COR-L47 (cell line): Measurements from ENCODE around the gene ST6GALNAC3.
"Not testable (repeated sequence)": the region's sequence is repeated elsewhere in the genome, so short reads cannot be mapped to it uniquely, and the experiment has no call there.

Source experiments
- DNase-seq: peaks from one replicate; lab custom pipeline; 2025; lab: John Stamatoyannopoulos, UW

ST6GALNAC3 gene

DNA sequence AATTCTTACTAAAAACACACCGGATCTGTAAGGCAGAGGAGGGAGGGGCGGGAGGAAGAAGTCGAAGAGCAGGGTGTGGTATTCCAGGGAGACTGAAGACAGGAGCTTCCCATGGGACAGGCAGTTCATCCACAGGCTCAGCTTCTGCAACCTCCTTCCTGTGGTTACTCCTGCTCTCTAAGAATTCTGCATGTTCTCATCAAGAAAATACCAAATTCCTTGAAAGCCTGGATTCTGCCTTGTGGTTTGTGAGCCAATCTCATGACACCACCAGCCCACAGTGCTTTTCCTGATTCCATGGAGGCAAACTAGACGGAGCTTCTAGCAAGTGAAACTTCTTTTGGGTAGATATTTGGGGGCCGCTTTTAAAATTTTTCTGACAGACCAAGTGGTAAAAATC is 1.1 kb upstream of the ST6GALNAC3 start:
- no peak for DNase-seq

DNA sequence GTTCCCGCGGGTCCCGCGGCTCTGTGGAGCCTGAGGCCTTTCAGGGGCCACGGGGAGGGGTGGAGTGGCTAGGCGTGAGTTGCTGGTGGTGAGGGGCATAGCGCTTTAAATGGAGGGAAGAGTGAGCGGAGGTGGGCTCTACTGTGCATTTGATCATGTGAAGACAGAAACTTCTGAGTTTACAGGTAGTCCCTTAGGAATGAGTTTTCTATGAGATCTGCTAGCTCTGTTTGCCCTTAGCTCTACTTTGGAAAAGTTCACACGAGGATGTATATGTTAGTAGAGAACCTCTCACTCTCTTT is 593 bp downstream of the ST6GALNAC3 start:
- no peak for DNase-seq

DNA sequence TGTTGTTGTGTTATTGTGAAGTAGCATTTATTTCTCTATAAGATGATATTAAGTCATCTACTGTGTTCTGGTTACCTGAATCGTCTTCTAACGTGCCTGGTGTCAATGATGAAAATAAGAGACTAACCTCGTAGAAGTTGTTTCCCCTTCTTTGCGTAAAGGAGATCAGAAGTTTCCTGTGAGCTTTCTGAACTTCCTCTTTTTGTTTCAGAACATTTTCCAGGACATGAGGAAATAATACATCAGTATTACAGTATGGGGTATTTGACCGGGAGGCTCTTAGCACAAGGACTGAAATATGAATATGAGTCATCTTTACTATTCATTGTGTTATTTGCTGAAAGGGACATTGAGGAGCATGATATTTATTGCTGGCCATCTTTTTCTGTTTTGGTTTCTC is 1.3 kb downstream of the ST6GALNAC3 start:
- no peak for DNase-seq

DNA sequence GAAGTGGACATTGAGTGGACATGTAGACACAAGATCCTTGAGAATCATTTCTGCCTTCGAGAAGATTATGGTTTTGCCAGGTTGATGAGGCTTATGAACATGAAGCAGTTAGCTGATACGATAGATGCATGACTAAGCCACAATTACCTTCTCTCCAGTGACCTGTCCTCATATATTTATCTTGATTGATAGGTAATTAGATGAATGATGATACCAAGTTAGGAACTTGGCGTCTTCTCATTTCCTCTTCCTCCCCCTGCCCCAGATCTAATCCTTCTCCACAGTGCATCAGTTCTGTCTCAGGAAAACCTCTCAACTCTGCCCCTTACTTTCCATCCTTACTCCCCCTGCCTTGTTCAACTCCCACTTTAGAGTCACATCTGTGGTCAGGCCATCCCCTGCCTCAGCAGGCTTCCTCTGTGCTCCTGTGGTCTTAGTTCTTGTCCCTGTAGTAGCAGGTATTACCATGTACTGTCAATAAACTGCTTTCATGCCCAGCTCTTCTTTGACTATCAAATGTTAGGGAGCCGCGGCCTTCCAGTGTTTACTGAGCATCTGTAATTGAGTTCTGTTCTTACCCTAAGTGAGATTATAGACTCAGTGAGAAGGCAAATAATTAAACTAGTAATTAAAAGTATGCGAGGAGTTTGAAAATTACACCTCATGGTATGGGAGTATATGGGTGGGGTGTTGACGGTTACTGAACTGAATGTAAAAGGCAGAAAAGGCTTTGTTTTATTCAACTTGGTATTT is 5.1 kb downstream of the ST6GALNAC3 start:
- peak; percentile 53 for DNase-seq

DNA sequence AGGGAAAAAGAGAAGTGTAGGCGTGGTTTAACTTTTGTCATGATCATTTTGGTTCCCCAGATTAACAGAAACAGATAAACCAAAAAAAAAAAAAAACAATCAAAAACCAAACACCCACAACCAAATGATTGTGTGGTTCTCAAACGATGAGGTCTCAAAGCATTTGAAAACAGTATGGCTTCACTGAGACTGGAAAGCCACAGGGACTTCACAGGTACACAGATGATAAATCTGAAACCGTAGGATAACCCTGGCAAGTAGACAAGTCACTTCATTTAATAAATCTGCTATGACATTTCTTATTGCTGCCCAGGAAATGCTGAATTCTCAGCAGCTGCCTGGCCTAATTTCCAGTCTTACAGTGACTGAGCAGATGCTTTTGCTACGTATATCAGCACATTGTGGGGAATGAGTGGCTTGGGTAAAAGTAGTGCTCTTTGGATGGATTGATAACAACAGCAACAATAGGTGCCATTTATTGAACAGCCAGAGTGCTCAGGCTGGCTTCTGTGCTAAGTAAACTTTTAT is 6.1 kb downstream of the ST6GALNAC3 start:
- DNase-seq = no peak

DNA sequence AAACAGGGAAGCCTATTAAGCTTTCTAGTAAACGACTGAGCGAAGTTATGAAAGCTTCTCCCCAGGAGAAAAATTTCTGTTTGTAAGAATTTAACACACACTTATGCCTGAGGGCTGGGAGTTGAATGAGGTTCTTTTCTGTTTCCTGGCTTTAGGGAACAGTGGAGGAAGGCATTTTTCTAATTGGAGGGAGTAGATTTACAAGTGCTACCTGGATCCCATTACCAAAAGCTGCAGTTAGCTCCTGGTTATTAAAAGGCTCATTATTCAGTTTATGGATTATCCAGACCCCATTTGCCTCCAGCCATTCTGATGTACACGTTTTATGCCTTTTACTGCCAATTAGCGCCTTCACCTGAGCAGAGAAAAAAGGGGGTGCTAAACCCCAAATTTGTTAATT is 7.5 kb downstream of the ST6GALNAC3 start:
- DNase-seq = no peak

DNA sequence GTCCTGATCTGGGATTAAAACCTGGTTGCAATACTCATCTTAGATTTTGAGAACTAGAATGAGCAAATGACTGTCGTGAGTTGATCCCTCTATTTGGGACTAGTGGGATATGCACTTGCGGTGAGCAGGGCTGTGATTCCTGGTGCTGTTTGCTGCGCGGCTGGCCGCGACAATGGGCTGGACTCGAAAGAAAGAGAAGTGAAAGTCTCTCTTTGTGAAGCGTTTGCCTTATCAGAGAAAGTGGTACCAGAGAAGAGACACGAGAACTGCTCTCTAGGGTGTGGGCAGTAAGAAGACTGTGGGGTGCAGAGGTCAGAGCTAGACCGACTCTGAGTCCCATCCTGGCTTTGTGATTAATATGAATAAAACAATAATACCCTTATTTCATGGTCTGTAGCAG is 8.6 kb downstream of the ST6GALNAC3 start:
- no peak for DNase-seq

DNA sequence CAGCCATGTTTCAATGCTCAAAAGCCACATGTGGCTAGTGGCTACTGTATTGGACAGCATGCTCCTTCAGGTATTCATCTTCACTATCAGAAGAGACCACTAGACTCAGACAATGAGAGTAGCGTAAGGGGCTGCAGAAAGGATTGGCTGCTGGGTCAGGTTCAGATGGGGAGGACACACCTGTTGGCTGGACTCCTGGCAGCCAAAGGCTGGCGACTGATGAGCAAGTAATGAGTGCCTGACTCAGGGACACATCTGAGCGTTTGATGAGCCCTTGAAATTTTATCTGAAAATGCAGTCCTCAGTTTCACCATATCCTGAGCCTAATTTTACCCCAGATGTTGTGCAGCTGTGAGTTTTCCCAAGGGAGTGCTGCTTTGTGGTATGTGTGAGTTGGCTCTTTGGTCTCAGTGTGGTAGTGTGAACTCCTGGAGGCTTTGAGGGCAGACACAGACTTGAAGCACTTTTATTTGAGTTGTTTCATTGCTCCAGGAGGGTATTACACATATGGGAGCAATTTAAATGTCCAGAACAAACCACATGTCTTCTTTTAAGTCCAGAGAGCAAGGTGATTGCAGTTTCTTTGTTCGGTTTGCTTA is 9.6 kb downstream of the ST6GALNAC3 start:
- DNase-seq = no peak

DNA sequence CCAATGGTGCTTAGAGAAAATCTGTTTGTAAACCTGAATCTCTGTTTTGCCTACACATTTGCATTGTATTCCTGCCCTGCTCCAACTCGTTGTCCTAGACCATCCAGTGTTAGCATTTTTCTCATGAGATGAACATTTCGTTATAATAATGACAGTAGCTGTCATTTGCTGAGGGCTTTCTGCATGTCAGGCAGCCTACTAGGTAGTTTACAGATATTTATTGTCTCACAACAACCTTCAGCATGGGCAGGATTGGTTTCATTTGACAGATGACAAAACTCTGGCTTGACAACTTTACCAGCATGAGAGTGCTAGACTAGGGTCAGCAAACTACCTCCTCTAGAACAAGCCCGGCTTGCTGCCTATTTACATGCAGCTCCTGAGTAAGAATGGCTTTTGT is 10.1 kb downstream of the ST6GALNAC3 start:
- no peak for DNase-seq

DNA sequence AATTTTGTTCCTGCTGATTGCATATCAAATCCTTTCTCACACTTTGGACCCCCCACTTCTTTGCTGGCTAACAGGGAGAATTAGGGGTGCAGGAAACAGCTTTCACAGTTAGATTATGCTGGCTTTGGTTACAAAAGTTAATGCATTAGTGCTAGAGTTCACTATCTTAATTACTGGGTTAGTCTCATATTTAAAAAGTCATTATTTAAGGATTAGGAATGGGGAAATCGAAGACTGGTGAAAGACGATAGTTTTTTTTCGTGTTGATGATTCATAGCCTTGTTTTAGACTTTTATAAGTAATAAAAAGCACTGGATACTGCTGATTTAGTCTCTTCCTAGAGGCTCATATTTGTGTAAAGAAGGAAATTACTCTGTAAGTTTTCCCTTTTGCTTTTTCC is 11.6 kb downstream of the ST6GALNAC3 start:
- DNase-seq = no peak

DNA sequence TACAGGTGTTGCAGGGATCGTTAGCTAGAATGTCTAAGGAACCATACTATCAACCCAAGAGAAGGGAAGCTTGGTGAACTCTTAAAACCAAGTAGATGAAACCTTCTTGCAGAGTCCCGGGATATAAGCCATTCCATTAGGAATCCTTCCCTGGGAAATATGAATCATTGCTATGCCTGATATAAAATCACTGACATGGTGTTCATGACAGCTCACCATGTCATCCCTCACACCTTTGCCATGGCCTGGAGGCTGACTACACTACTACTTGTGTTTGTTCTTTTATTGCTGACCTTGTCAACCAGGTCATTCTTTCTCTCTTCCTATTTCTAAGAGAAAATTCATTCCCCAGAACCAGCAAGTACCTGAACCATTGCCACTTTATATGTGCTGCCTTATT is 12.1 kb downstream of the ST6GALNAC3 start:
- no peak for DNase-seq

DNA sequence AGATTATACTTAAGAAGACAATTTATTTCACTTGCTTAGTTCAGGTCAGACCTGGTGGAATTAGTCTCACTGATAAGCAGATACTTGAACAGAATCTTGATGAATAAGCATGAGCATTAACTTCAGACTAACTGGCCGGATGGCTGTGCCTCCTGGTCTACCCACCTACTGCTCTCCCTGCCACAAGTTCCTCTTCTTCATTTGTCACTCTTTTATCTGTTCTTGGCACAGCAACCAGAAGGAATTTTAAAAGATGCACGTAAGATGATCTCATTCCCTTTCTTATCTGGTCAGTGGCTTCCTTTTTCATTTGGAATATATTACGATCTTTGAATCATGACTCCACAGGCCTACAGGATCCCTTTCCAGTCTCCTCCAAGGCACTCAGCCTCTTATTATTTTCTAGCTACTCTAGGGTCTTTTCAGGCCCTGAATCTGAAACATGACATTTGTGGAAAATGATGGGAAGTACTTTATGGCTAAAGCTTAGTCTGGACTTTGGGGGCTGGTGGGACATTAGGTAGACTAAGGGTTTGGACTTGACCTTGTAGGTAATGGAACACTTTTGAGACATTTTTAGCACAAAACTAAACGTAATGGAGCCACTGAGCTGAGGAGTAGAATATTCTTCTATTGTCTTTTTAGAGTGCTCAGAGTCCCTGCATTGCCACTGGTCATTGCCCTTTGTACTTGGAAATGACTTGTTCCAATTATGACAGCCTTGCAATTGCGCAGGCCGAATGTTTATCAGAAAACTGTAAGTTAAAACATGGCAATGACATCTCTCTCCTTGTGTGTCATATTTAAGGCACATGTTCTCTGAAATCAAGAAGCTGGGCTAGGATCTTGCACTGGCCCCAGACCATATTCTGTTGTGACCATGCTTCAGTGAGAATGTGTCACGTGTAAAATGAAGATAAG is 16.0 kb downstream of the ST6GALNAC3 start:
- DNase-seq = no peak

DNA sequence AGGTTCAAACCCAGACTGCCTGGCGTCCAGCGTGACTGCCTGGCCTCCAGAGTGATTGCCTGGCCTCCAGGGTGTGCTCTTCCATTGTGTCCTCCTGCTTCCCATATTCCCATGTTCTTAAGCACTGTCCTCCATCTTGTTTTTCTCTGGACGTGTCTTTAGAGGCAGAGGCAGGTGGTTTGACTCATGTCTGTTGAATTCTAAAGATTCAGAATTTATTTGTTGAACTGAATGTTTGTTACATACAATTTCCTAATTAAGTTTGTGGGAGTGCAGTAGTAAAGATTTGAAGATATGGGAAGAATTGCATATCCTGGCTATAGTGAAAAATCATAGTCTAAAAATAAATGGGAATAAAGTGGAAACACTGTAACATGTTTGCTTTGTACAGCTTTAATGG is 18.3 kb downstream of the ST6GALNAC3 start:
- no peak for DNase-seq

DNA sequence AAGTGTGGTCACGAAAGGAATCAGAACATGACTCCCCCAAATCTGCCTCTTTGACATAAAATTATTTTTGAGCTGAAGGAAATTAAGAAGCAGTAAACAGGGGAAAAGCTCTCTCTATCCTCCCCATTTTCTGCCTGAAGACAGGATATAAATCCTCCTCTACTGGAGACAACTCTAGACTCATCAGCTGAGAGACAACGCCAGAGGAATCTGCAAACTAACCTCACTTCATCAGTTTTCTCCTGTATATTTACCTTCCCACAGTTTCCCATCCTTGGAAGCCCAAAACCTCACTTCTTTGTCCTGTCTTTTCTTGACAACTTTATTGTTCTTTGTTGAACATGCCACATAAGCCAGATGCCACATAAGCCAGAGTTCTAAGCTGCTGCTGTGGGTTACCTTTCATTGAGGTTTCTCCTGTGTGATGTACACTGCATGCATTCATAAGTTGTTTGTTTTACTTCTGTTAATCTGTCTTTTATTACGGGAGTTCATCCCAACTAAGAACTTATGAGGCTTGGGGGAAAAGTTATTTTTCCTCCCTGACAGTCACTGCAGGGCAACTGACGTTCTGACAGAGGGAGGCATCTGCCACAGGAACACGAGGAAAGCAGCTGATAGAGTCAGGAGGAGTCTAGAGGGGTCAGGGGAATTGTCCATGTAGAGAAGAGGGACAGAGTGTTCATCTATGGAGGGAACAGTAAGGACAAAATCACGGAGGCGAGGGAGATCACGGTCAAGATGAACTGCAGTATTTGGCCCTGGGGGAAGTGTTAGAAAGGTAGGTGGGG is 19.2 kb downstream of the ST6GALNAC3 start:
- DNase-seq = no peak

DNA sequence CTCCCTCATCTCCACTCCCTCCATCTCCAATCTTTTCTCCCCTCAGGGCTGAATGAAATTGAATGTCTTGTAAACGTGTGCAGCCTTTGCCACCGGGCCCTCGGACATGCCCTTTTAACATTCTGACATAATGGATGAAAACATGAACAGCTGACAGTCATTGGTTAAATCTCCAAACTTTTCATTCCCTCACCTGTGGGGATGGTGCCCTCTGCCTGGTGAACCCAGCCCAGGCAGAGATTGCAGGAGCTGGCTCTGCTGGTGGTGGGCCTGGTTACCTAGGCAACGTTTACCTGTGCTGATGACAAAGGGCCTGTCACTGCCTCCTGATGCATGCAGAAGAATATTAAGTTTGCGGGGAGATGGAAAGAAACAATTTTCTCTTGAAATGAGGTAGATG is 21.3 kb downstream of the ST6GALNAC3 start:
- peak; percentile 35 for DNase-seq

DNA sequence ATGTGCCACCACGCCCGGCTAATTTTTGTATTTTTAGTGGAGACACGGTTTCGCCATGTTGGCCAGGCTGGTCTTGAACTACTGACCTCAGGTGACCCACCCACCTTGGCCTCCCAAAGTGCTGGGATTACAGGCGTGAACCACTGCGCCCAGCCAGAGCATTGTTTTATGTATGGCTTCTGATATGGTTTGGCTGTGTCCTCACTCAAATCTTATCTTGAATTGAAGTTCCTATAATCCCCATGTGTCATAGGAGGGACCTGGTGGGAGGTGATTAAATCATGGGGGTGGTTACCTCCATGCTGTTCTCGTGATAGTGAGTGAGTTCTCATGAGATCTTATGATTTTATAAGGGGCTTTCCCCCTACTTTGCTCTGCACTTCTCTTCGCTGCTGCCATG is 22.5 kb downstream of the ST6GALNAC3 start:
- not testable (repeated sequence) for DNase-seq

DNA sequence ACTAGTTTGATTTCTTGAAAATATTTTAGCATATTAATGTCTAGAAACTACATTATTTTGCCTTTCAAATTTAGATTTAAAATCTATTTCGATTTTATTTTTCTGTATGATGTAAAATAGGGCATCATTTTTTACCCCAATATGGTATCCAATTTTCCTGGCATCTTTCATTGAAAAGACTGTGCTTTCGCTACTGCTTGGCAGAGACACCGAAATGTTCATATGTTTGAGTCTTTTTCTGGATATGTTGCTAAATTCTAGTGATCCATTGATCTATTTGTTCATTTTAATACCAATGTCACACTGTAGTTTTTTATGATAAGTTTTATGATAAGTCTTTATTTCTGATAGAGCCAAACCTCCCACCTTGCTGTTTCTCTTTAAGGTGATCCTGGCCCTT is 24.3 kb downstream of the ST6GALNAC3 start:
- DNase-seq = no peak

DNA sequence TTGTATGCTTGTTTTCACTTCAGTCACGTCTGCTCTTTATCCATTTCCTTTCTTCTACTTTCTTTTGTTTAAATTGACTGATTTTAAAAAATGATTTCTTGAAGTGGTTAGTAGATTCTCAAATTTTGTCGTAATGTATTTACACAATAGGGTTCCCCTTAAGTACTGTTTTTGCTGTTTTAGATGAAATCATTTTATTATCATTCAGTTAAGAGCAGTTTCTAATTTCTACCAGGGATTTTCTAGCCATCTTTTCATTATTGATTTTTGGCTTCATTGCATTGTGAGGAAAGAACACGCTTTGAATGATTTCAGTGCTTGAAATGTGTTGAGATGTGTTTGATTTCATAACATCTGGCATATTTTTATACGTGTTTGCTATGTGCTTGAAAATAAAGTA is 27.0 kb downstream of the ST6GALNAC3 start:
- no peak for DNase-seq

DNA sequence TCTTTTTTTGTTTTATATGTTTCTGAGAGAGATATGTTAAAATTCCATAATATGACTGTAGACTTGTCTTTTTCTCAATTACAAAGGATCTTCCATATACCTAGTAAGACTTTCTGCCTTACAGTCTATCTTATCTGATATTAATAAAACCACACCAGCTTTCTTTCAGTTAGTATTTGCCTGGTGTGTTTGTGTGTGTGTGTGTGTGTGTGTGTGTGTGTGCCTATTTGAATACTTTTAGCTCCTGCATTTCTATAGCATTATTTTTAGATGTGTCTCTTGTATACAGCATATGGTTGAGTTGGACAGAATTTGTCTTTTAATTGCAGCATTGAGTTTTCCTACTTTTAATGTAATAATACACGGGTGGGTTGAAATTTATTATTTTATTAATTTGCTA is 27.5 kb downstream of the ST6GALNAC3 start:
- no peak for DNase-seq

DNA sequence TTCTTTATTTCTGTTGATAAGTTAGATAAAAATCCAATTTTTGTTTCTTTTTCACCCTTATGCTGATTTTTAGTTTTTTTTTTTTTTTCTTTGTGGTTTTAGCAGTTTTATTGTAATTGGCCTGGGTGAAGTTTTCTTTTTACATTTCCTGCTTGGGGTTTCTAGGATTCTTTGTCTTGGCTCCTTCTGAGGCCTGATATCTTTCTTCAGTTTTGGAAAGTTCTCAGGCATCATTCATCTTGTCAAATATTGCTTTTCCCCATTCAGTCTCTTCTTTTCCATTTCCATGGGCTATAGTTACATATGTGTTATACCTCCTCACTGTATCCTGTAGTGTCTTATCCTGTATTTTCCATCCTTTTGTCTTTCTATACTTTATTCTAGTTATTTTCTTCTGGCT is 28.5 kb downstream of the ST6GALNAC3 start:
- no peak for DNase-seq

DNA sequence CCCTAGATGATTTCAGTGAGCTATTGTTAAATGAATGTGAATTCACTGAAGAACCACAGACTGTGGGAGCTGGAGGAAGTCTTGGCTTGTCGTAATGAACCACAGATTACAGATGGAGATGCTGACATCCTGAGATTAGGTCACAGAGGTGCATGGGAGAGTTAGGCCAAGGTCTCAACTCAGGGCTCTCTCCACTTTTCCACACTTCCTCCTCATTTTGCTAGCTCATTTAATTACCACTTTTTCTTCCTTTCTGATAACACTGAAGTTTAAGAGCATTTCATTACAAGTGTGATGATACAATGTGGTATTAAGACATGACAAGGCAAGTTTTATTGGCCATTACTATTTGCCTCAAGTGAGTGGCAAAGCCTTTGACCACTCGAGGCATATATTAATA is 30.8 kb downstream of the ST6GALNAC3 start:
- DNase-seq = no peak

DNA sequence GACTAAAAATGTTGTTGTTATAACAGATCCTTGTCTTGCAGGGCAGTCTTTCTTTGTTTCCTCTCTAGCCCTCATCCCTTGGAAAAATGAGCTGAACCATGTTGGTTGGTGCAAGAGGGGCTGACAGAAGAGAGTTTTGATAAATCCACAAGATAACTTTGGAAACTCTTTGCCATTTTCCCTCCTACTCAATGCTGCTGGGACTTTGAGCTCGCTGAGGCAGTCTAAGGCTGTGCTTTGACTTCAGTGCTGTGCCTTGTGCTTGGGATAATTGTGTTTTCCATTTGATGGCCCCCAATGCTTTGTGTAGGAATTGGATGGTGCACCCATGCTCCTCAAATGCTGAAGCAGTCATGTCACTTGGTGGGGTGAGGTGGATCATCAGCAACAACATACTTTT is 31.7 kb downstream of the ST6GALNAC3 start:
- no peak for DNase-seq
